HepG2 (cell line): ENCODE results near the gene MLN. TPM values are rescaled to one million over a fixed set of nuclear protein-coding genes. Genes with fewer than 3 reads are reported as not detected.

Source experiments
- ARNT2 ChIP-seq: sonication (generic); formaldehyde crosslinking; IDR thresholded peaks from 2 replicates; pipeline ENCODE4 v1.8.0; 2022; ENCODE audit warnings: mild to moderate bottlenecking, low read depth, missing genetic modification reagents, moderate library complexity
- HOXA5 ChIP-seq: sonication (generic); formaldehyde crosslinking; IDR thresholded peaks from 2 replicates; pipeline ENCODE4 v1.4.0; 2020; ENCODE audit warnings: missing genetic modification reagents
- SRF ChIP-seq: IDR thresholded peaks from 2 replicates; pipeline ENCODE4 v1.6.1; 2011; ENCODE audit warnings: mild to moderate bottlenecking, low read depth, low read length, moderate library complexity
- TBX2 ChIP-seq: sonication (generic); formaldehyde crosslinking; IDR thresholded peaks from 2 replicates; pipeline ENCODE4 v1.5.0; 2020; ENCODE audit warnings: missing genetic modification reagents, mild to moderate bottlenecking, borderline replicate concordance
- ZNF230 ChIP-seq: sonication (generic); formaldehyde crosslinking; IDR thresholded peaks from 2 replicates; pipeline ENCODE4 v1.4.0; 2020; ENCODE audit warnings: mild to moderate bottlenecking, missing genetic modification reagents
- ZNF350 ChIP-seq: sonication (generic); formaldehyde crosslinking; IDR thresholded peaks from 2 replicates; pipeline ENCODE4 v1.4.0; 2020; ENCODE audit warnings: mild to moderate bottlenecking, low read depth, missing genetic modification reagents, borderline replicate concordance
- ZNF557 ChIP-seq: sonication (generic); formaldehyde crosslinking; IDR thresholded peaks from 2 replicates; pipeline ENCODE4 v1.4.0; 2020; ENCODE audit warnings: missing genetic modification reagents
- ZNF570 ChIP-seq: sonication (generic); formaldehyde crosslinking; IDR thresholded peaks from 2 replicates; pipeline ENCODE4 v1.4.0; 2020; ENCODE audit warnings: mild to moderate bottlenecking, missing genetic modification reagents, borderline replicate concordance
- ZNF629 ChIP-seq: sonication (generic); formaldehyde crosslinking; conservative IDR thresholded peaks from 2 replicates; pipeline ENCODE4 v1.5.0; 2020; ENCODE audit warnings: missing genetic modification reagents
- ZNF678 ChIP-seq: sonication (generic); formaldehyde crosslinking; IDR thresholded peaks from 2 replicates; pipeline ENCODE4 v1.4.0; 2020; ENCODE audit warnings: mild to moderate bottlenecking, missing genetic modification reagents
- polyA plus RNA-seq, 8 experiments: library from polyadenylated mRNA; depleted of rRNA in 3 of 8; stranded (reverse) in 7 of 8; unstranded in 1 of 8; fragments of >200 nt; fragmentation: Illumina TruSeq in 4 of 8; extraction: Trizol in 4 of 8; gene quantifications; 2 replicates each; pipeline versions ENCODE4 v1.2.1 to v1.2.3, GENCODE V29; 2011 to 2016; ENCODE audit warnings: low read depth in 4 of 8, missing spikeins in 1 of 8, mixed read lengths in 1 of 8; ENCODE audit not compliant: insufficient read depth in 1 of 8
- total RNA-seq, 5 experiments: library from RNA; depleted of rRNA; stranded (reverse); fragments of >200 nt; fragmentation: Illumina TruSeq; extraction: Trizol; gene quantifications; 2 replicates each; pipeline ENCODE4 v1.2.3, GENCODE V29; 2016; ENCODE audit warnings: low read depth in 1 of 5
- TF ChIP-seq, protein P1 (sequence below): IDR thresholded peaks from 2 replicates; pipeline ENCODE4 v1.6.1; 2016; ENCODE audit warnings: low read depth, missing genetic modification reagents, missing compliant biosample characterization
- TF ChIP-seq, protein P2 (sequence below): sonication (generic); formaldehyde crosslinking; IDR thresholded peaks from 2 replicates; pipeline ENCODE4 v1.4.0; 2020; ENCODE audit warnings: missing genetic modification reagents, mild to moderate bottlenecking, borderline replicate concordance
- TF ChIP-seq, protein P3 (sequence below): sonication (generic); formaldehyde crosslinking; IDR thresholded peaks from 2 replicates; pipeline ENCODE4 v1.4.0; 2020; ENCODE audit warnings: missing genetic modification reagents
- TF ChIP-seq, protein P4 (sequence below): sonication (generic); formaldehyde crosslinking; IDR thresholded peaks from 2 replicates; pipeline ENCODE4 v1.9.0; 2021; ENCODE audit warnings: missing genetic modification reagents, borderline replicate concordance
- TF ChIP-seq, protein P5 (sequence below), 2 experiments: fragments of 450-650 bp in 1 of 2; sonication (generic) in 1 of 2; formaldehyde crosslinking; IDR thresholded peaks; 2 replicates each; pipeline versions ENCODE4 v1.5.0 to v1.8.0; 2020 to 2022; ENCODE audit warnings: mild to moderate bottlenecking in 1 of 2, missing genetic modification reagents in 1 of 2

The MLN gene
- total and polyA plus RNA-seq, 2 of the 13 experiments (the other 11 are each of a cell fraction or from before 2014, with no cell fraction given), result not detected

DNA sequence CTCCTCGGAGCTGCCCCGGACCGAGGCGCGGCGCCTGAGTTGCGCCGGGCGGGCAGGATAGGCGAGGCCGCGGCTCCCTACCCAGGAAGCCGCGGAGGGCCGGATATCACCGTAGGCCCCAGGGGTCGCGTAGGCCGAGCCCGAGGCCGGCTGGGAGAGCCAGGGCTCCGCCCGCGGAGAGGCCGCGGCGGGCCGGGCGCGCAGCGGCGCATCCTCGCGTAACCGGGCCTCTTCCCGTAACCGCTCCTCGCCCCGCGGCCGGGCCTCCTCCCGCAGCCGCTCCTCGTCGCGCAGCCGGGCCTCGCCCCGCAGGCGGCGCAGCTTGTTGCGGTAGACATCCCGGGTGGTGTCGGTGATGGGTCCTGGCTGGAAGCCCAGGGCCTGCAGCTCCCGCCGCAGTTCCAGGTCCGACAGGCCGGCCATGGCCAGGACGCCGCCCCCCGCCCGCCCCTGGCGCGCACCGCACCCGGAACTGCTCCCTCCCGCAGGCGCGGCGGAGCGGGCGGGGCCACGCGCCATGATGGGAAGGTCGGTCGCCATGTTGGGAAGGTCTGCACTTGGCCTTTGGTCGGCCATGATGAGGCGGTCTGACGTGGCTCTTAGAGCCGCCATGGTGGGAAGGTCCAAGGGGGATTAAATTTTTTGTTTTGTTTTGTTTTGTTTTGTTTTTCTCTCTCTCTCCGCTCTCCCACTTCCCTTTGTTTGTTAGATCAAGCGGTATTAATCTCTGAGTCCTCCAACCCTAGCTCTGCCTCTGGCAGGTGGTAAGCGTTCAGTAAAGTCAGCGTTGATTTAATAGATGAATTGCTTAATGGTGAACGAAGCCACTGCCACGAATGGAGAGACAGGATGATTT is 14.9 kb downstream of the MLN start, which contains the start of gene LEMD2 (continued):
- TF ChIP-seq, protein P1, sequence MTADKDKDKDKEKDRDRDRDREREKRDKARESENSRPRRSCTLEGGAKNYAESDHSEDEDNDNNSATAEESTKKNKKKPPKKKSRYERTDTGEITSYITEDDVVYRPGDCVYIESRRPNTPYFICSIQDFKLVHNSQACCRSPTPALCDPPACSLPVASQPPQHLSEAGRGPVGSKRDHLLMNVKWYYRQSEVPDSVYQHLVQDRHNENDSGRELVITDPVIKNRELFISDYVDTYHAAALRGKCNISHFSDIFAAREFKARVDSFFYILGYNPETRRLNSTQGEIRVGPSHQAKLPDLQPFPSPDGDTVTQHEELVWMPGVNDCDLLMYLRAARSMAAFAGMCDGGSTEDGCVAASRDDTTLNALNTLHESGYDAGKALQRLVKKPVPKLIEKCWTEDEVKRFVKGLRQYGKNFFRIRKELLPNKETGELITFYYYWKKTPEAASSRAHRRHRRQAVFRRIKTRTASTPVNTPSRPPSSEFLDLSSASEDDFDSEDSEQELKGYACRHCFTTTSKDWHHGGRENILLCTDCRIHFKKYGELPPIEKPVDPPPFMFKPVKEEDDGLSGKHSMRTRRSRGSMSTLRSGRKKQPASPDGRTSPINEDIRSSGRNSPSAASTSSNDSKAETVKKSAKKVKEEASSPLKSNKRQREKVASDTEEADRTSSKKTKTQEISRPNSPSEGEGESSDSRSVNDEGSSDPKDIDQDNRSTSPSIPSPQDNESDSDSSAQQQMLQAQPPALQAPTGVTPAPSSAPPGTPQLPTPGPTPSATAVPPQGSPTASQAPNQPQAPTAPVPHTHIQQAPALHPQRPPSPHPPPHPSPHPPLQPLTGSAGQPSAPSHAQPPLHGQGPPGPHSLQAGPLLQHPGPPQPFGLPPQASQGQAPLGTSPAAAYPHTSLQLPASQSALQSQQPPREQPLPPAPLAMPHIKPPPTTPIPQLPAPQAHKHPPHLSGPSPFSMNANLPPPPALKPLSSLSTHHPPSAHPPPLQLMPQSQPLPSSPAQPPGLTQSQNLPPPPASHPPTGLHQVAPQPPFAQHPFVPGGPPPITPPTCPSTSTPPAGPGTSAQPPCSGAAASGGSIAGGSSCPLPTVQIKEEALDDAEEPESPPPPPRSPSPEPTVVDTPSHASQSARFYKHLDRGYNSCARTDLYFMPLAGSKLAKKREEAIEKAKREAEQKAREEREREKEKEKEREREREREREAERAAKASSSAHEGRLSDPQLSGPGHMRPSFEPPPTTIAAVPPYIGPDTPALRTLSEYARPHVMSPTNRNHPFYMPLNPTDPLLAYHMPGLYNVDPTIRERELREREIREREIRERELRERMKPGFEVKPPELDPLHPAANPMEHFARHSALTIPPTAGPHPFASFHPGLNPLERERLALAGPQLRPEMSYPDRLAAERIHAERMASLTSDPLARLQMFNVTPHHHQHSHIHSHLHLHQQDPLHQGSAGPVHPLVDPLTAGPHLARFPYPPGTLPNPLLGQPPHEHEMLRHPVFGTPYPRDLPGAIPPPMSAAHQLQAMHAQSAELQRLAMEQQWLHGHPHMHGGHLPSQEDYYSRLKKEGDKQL (CRISPR knock-in tag), result 0 out of 2 replicates have a peak, but pooled peaks have one; percentile 52
- TF ChIP-seq TBX2 (CRISPR knock-in tag) (peak; percentile 44; the same call in 1 of the 2 replicates), ZNF230 (CRISPR knock-in tag) (0 out of 2 replicates have a peak, but pooled peaks have one; percentile 49), HOXA5 (CRISPR knock-in tag) (peak; percentile 89), ZNF678 (CRISPR knock-in tag) (peak; percentile 81; the same call in 1 of the 2 replicates), ZNF557 (CRISPR knock-in tag) (no peak), ZNF350 (0 out of 2 replicates have a peak, but pooled peaks have one; percentile 52), ARNT2 (CRISPR knock-in tag) (peak; percentile 58; the same call in 1 of the 2 replicates), ZNF629 (CRISPR knock-in tag) (peak; percentile 37; the same call in 1 of the 2 replicates), SRF (no peak), ZNF570 (no peak; the same call in 1 of the 2 replicates)
- TF ChIP-seq, protein P2, sequence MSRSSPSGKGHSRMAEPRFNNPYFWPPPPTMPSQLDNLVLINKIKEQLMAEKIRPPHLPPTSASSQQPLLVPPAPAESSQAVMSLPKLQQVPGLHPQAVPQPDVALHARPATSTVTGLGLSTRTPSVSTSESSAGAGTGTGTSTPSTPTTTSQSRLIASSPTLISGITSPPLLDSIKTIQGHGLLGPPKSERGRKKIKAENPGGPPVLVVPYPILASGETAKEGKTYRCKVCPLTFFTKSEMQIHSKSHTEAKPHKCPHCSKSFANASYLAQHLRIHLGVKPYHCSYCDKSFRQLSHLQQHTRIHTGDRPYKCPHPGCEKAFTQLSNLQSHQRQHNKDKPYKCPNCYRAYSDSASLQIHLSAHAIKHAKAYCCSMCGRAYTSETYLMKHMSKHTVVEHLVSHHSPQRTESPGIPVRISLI (CRISPR knock-in tag), result 0 out of 2 replicates have a peak, but pooled peaks have one; percentile 14
- TF ChIP-seq, protein P3, sequence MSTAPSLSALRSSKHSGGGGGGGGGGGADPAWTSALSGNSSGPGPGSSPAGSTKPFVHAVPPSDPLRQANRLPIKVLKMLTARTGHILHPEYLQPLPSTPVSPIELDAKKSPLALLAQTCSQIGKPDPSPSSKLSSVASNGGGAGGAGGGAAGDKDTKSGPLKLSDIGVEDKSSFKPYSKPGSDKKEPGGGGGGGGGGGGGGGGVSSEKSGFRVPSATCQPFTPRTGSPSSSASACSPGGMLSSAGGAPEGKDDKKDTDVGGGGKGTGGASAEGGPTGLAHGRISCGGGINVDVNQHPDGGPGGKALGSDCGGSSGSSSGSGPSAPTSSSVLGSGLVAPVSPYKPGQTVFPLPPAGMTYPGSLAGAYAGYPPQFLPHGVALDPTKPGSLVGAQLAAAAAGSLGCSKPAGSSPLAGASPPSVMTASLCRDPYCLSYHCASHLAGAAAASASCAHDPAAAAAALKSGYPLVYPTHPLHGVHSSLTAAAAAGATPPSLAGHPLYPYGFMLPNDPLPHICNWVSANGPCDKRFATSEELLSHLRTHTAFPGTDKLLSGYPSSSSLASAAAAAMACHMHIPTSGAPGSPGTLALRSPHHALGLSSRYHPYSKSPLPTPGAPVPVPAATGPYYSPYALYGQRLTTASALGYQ (CRISPR knock-in tag), result peak; percentile 86; the same call in 1 of the 2 replicates
- TF ChIP-seq, protein P4, sequence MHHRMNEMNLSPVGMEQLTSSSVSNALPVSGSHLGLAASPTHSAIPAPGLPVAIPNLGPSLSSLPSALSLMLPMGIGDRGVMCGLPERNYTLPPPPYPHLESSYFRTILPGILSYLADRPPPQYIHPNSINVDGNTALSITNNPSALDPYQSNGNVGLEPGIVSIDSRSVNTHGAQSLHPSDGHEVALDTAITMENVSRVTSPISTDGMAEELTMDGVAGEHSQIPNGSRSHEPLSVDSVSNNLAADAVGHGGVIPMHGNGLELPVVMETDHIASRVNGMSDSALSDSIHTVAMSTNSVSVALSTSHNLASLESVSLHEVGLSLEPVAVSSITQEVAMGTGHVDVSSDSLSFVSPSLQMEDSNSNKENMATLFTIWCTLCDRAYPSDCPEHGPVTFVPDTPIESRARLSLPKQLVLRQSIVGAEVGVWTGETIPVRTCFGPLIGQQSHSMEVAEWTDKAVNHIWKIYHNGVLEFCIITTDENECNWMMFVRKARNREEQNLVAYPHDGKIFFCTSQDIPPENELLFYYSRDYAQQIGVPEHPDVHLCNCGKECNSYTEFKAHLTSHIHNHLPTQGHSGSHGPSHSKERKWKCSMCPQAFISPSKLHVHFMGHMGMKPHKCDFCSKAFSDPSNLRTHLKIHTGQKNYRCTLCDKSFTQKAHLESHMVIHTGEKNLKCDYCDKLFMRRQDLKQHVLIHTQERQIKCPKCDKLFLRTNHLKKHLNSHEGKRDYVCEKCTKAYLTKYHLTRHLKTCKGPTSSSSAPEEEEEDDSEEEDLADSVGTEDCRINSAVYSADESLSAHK, result no peak
- TF ChIP-seq, protein P5, sequence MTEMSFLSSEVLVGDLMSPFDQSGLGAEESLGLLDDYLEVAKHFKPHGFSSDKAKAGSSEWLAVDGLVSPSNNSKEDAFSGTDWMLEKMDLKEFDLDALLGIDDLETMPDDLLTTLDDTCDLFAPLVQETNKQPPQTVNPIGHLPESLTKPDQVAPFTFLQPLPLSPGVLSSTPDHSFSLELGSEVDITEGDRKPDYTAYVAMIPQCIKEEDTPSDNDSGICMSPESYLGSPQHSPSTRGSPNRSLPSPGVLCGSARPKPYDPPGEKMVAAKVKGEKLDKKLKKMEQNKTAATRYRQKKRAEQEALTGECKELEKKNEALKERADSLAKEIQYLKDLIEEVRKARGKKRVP (CRISPR knock-in tag; IDR thresholded peaks at IDR 0.05), result peak; percentile 47 to 77; a peak in 2 of 4 replicates
